RWPE1 (cell line): ENCODE results near the gene MYL10.

ENCODE experiments used
- CTCF ChIA-PET: fragments of 350-600 bp; sonication (Branson Sonifier 250); formaldehyde crosslinking; extraction: SDS; loops from one replicate; lab custom pipeline; 2021; lab: Yijun Ruan, JAX
- POLR2A ChIA-PET: fragments of 400-600 bp; formaldehyde crosslinking; extraction: SDS; loops from one replicate; lab custom pipeline; 2020; ENCODE audit warnings: antibody characterized with exemption; ENCODE audit not compliant: low non-redundant PET; lab: Yijun Ruan, JAX
- DNase-seq: peaks from one replicate; pipeline ENCODE4 v3.0.0; 2012; ENCODE audit warnings: low spot score
- H3K27ac ChIP-seq: fragments of 450-650 bp; 2 replicates; pipeline ENCODE4 v1.5.1; 2017
- TF ChIP-seq, protein P1 (sequence below): fragments of 450-650 bp; conservative IDR thresholded peaks from 2 replicates; pipeline ENCODE4 v1.5.1; 2017; ENCODE audit warnings: low read depth, mild to moderate bottlenecking

Gene MYL10

DNA sequence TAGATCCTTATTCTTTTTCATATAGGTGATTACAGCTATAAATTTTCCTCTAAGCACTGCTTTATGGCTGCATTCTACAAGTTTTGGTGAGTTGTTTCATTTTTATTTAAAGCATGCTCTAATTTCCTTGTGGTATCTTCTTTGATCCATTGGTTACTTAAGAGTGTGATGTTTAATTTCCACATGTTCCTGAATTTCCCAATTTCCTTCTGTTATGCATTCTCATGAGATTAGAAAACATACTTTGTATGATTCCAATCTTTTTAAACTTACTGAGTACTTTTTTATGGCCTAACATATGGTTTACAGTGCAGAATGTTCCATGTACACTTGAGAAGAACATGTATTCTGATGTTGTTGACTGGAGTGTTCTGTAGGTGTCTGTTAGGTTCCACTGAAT is 53.4 kb downstream of the MYL10 start:
- TF ChIP-seq, protein P1, sequence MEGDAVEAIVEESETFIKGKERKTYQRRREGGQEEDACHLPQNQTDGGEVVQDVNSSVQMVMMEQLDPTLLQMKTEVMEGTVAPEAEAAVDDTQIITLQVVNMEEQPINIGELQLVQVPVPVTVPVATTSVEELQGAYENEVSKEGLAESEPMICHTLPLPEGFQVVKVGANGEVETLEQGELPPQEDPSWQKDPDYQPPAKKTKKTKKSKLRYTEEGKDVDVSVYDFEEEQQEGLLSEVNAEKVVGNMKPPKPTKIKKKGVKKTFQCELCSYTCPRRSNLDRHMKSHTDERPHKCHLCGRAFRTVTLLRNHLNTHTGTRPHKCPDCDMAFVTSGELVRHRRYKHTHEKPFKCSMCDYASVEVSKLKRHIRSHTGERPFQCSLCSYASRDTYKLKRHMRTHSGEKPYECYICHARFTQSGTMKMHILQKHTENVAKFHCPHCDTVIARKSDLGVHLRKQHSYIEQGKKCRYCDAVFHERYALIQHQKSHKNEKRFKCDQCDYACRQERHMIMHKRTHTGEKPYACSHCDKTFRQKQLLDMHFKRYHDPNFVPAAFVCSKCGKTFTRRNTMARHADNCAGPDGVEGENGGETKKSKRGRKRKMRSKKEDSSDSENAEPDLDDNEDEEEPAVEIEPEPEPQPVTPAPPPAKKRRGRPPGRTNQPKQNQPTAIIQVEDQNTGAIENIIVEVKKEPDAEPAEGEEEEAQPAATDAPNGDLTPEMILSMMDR, result no peak
- ChIA-PET POLR2A (no interaction called here), CTCF (no interaction called here)
- H3K27ac ChIP-seq, result no peak overlapping the region
- no peak for DNase-seq

DNA sequence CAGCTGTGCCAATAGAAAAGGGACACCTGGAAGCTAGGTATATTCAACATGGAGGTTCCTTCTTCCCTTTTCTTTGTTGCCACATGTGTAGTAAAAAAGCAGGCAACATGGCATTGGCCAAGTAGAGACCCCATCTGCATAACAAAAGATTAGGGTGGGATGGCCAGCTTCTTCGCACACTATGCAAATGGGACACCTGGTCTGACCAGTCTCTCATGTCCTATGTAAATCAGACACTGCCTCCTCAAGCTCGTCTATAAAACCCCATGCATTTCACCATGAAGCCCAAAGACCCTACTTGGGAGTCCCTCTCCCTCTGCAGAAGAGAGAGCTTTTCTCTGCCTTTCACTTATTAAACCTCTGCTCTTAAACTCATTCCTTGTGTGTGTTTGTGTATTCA is 53.9 kb downstream of the MYL10 start:
- TF ChIP-seq, protein P1, result no peak
- DNase-seq, result no peak
- CTCF ChIA-PET, result no interaction called here
- no peak overlapping the region for H3K27ac ChIP-seq
- POLR2A ChIA-PET, result no interaction called here

DNA sequence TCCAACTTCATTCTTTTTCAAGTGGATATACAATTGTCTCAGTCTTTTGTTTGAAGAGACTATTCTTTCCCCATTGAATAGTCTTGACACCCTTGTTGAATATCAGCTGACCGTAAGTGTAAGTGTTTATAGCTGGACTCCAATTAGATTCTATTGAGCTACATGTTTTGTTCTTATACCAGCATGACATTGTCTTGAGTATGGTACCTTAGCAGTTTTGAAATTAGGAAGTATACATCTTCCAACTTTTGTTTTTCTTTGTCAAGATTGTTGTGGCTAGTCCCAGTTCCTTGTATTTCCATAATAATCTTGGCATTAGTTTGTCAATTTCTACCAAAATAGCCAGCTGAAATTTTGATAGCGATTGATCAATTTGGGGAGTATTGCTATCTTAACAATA is 56.9 kb downstream of the MYL10 start:
- ChIA-PET CTCF (no interaction called here), POLR2A (no interaction called here)
- no peak overlapping the region for H3K27ac ChIP-seq
- DNase-seq, result no peak
- TF ChIP-seq, protein P1, result no peak

DNA sequence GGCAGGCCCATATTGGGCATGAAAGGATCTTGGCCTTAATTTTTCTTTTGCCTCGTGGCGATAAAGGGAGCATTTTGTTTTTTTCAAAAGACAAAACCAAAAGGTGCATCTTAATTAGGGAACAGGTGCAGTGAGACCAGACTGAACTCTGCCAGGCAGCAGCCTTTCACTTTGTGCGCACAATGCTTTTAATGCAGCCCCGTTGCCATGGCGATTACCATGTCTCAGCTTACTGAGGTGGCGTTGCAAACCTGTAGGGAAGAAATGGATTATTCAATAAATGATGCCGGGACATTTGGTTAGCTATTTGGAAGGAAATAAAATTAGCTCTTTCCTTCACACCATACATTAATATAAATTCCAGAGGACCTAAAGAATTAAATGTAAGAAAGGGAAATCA is 61.9 kb downstream of the MYL10 start:
- TF ChIP-seq, protein P1, result no peak
- ChIA-PET CTCF (interaction anchor here (0.7 kb wide), 1 partner anchor 265 kb away, joined by 3 read pairs; no protein-coding TSS in a partner anchor), POLR2A (no interaction called here)
- DNase-seq, result no peak
- no peak overlapping the region for H3K27ac ChIP-seq

DNA sequence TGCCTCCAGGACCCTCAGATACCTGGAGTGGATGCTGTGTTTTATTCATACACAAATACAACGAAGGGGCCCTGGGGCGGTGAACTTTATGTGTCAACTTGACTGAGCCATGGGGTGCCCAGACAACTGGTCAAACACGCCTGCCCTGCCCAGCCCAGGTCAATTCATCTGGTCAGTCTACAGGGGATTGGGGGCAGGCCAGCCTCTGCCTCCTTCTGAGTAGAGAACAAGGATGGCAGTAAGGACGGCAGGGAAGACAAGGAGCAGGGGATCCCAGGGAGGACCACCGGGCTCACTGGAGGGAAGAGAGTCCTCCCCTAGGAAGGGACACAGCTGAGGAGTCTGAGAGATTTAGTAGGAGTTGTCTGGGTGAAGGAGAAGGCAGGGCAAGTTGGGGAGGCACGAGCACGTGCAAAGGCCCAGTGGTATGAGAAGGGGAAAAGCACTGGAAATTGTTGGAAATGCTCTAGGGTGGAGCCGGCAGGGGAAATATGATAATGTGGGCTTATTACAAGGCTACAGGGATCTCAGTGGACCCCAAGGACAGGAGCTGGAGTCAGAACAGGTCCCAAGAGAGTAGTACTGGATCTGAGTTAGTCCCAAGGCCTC is 63.4 kb downstream of the MYL10 start:
- TF ChIP-seq, protein P1, result no peak
- no peak for DNase-seq
- ChIA-PET CTCF (no interaction called here), POLR2A (no interaction called here)
- H3K27ac ChIP-seq, result no peak overlapping the region

DNA sequence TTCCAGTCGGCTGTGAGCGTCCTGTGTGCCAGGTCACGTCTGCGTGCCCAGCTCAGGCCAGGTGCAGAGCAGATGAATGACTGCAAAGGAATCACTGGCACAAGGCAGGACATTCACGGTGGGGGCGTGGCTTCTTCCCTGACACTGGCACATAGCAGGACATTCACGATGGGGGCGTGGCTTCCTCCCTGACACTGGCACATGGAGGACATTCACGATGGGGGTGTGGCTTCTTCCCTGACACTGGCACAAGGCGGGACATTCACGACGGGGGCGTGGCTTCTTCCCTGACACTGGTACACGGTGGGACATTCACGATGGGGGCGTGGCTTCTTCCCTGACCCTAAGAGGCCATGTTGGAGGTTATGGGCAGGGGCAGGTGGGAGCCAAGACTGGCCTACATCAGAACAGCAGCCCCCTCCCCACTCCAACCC is 64.3 kb downstream of the MYL10 start:
- DNase-seq, result peak; percentile 55
- POLR2A ChIA-PET, result no interaction called here
- TF ChIP-seq, protein P1, result no peak
- CTCF ChIA-PET, result no interaction called here
- no peak overlapping the region for H3K27ac ChIP-seq
